ENCODE data around the gene VAC14.

- TF ChIP-seq CTCF (IDR thresholded peaks at IDR 0.05) (no peak), ZFX (IDR thresholded peaks at IDR 0.05; ENCODE audit: borderline replicate concordance) (no peak)
Measured at GRCh38 chr16:70703041-70703834, 97.7 kb downstream of the VAC14 start.
